T-helper 1 cell treated with Interleukin-12 subunit alpha and Interleukin-12 subunit beta and Interleukin-4 antibody, amounts not matched to agents 30 ng/mL and 1 ng/mL, for 36 hours (primary cell): ENCODE measurements around the gene DMD. TPM values are rescaled to one million over a fixed set of nuclear protein-coding genes. Genes with fewer than 3 reads are reported as not detected.
"Not testable (repeated sequence)": the region's sequence is repeated elsewhere in the genome, so short reads cannot be mapped to it uniquely, and the experiment has no call there.

ENCODE experiments used
- intact Hi-C: fragments of 100-400 bp; cut with micrococcal nuclease; formaldehyde crosslinking; loops from one replicate; pipeline ENCODE4 v1.15.1; 2024
- total RNA-seq: library from RNA; stranded (reverse); gene quantifications from 2 replicates; pipeline ENCODE4 v1.2.3, GENCODE V29; 2022

DMD gene
- total RNA-seq, 1 donor from 2014 or later = 18.1 TPM

GRCh38 chrX:33156152-33156726 lies 55.1 kb downstream of the DMD start:
- intact Hi-C loops = no loop called here

GRCh38 chrX:33149580-33149979 lies 61.8 kb downstream of the DMD start:
- intact Hi-C loops = no loop called here

GRCh38 chrX:33149085-33149484 lies 62.3 kb downstream of the DMD start:
- intact Hi-C loops = no loop called here

- intact Hi-C loops = no loop called here
These were observed 69.0 kb downstream of the DMD start for GRCh38 chrX:33142331-33142730.

- intact Hi-C loops = no loop called here
These were observed 72.6 kb downstream of the DMD start for GRCh38 chrX:33138677-33139249.

GRCh38 chrX:33134164-33134563 lies 77.2 kb downstream of the DMD start:
- intact Hi-C loops = no loop called here

DNA sequence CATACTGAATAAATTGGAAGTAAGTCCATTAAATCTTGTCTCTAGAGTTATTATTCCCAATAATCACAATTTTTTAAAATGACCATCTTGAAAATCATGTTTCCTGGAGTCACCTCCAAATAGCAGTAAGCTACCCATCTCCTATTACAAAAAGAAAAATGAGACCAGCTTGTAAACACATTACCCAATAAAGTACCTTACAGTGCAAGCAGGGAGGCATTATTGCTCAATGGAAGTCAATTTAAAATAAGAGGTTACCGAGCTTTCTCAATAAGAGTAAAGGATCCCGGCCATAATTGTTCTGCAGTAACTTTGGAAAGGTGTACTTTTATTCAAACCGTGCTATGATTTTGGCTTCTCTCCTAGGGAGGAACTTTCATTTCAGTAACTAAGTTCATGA lies 78.0 kb downstream of the DMD start:
- intact Hi-C loops = no loop called here

DNA sequence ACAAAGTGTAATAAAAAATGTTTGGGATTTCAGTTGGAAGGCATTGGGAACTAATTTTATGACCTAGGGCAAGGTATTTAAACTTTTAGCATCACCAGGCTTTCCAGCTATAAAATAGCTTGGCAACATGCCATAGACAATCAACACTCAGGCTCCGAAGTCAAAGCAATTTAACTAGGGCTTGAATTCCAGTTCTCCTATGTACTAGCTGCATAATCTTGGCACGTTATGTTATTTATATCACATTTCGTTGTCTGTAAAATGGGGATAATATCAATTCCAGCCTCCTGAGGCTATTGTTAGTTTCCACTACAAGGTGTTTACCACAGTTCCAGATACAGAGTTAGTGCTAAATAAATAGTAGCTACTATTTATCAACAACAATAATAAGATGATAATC lies 78.8 kb downstream of the DMD start:
- intact Hi-C loops = no loop called here

DNA sequence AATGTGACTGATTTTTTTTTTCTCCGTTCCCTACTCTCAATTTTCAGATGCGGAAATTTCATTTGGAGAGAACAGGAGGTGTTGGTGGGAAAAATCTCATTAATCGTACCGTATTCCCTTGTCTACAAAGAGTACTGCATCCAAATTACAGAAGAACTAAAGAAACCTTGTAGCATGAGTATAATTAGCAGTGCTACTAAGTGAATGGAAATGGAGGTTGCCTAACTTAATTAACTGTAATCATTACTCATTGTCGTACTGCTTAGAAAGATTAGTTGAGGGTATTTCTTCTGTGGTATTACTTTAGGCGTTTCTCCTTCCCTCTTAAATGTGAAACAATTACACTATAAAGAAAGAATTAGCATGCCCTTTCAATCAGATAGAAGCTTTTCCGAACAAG lies 81.7 kb downstream of the DMD start:
- intact Hi-C loops = no loop called here

DNA sequence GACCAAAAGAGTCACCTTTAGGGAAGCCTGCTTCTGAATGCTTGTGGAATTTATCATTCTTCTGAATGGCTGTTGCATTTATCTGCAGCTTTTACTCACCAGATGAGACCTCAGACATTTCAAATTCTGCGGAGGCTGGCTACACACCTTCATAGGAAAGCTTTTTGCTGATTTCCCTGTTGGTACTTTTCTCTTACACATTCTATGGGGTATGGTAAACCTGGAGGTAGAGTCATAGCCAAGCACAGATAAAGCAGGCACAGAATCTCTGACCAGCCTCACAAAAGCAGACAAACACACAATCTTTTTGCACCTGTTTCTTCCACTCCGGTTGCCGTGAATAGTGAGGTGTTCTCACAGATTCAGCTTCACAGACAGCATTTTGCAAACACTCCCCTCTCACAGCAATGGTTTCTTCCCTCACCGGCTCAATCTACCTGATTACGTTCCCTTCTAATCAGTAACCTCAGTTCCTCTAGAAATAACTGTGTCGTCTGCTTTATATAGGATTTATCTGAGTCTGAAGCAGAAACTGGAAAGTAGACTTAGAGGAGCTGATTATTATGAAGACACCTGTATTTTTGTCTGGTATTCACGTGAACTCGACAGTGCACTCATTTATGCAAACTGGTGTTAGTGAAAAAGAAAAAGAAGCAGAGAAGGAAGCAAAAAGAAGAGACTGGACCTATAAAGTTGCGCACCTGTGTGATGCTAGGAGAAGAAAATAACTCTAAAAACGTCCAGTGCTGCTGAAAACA lies 83.1 kb downstream of the DMD start:
- intact Hi-C loops = no loop called here

- intact Hi-C loops = no loop called here
These were observed 84.9 kb downstream of the DMD start for GRCh38 chrX:33126469-33126868.

- intact Hi-C loops = no loop called here
These were observed 101.5 kb downstream of the DMD start for GRCh38 chrX:33109858-33110257.

- intact Hi-C loops = no loop called here
These were observed 104.6 kb downstream of the DMD start for GRCh38 chrX:33106737-33107136.

GRCh38 chrX:33095079-33095478 lies 116.3 kb downstream of the DMD start:
- intact Hi-C loops = no loop called here

GRCh38 chrX:33087411-33087810 lies 123.9 kb downstream of the DMD start:
- intact Hi-C loops = no loop called here

DNA sequence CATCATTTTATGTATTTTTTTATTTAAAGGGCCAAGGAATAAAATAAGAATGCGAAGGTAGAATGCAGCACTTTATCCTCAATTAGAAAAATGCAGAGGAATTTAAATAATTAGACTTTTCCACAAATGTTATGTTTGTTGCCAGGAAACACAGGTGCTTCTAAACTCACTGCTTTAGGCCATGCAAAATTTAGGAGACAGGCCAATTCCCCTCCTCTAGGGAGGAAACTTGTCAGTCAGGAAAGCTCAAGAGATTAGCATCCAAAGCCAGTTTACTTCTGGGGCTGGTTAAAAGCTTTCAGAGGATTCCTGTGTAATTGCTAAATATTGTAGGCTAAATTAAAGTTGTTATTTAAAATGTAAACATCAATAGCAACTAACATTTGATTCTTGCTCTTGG lies 124.5 kb downstream of the DMD start:
- intact Hi-C loops = no loop called here

DNA sequence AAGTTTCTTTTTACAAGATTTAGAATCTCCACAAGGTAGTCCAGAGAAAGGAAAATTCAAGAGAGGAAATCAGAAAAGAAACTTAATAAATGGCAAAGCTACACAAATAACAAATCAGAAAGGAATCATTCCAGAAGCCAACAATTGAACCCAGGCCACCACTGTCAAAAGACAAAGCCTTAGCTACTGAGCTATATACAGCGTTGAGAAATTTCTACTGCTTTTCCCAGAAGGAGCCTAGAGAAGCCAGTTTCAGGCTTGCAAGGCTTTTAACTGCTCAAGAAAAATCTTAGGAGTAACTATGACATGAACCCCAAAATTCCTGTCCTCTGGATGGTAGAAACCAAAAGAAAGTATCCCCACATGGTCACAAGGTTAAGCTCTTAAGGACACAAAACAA lies 129.0 kb downstream of the DMD start:
- intact Hi-C loops = no loop called here

GRCh38 chrX:33078273-33078672 lies 133.1 kb downstream of the DMD start:
- intact Hi-C loops = no loop called here

DNA sequence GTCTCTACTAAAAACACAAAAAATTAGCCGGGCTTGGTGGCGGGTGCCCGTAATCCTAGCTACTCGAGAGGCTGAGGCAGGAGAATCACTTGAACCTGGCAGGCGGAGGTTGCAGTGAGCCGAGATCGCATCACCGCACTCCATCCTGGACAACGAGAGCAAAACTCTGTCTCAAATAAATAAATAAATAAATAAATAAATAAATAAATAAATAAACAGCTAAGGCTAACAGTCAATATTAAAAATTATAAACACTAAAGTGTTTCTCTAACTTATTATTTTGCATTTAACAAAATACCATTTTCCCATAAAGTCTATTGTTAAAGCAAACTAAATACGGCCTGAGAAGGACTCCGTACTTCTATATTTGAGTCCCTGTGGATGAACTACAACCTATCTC lies 137.7 kb downstream of the DMD start:
- intact Hi-C loops = not testable (repeated sequence)

- intact Hi-C loops = no loop called here
These were observed 145.9 kb downstream of the DMD start for GRCh38 chrX:33065415-33065814.

- intact Hi-C loops = no loop called here
These were observed 149.3 kb downstream of the DMD start for GRCh38 chrX:33062041-33062440.

GRCh38 chrX:33053001-33053400 lies 158.3 kb downstream of the DMD start:
- intact Hi-C loops = no loop called here

GRCh38 chrX:33045882-33046281 lies 165.5 kb downstream of the DMD start:
- intact Hi-C loops = no loop called here
